Measurements from ENCODE around the gene TBCC. TPM values are rescaled to one million over a fixed set of nuclear protein-coding genes. Genes with fewer than 3 reads are reported as not detected.

TBCC gene
- total and polyA plus RNA-seq, 7 donors: 16.6 to 39.6 (median 30.6) TPM

- no peak overlapping the region for H3K4me3 ChIP-seq
- H3K9me3 ChIP-seq: no peaks in the 10 kb centered on the region
- 66 to 90% methylated on average over 4 of the region's 4 CpGs for WGBS, 2 donors
- no peak for TF ChIP-seq CTCF (IDR thresholded peaks at IDR 0.05)
- H3K36me3 ChIP-seq: no peaks in the 10 kb centered on the region
- peaks cover 0 to 74% (median 61%) of the 10 kb centered on the region in 4 donors for H3K4me1 ChIP-seq
- H3K27ac ChIP-seq: peak overlapping the region in 3 of 4 donors; percentile 15 to 63 (median 16)
- H3K27me3 ChIP-seq: no peaks in the 10 kb centered on the region
- peak; percentile 35 for DNase-seq
- intact Hi-C loops (cut with DNase I): loop anchor here (5.0 kb wide), 1 partner anchor 34 kb away; no protein-coding TSS in a partner anchor
These were observed 42.8 kb upstream of the TBCC start for GRCh38 chr6:42788671-42789070.

- peak overlapping the region in 1 of 4 donors; percentile 8 for H3K4me3 ChIP-seq
- H3K27me3 ChIP-seq: no peaks in the 10 kb centered on the region
These were observed 41.2 kb upstream of the TBCC start for GRCh38 chr6:42787063-42787472.

GRCh38 chr6:42786525-42786985 is 40.7 kb upstream of the TBCC start:
- intact Hi-C loops (cut with DNase I): loop anchor here (5.0 kb wide), 1 partner anchor 36 kb away; no protein-coding TSS in a partner anchor
- peak overlapping the region in 2 of 4 donors; percentile 1 to 90 for H3K4me3 ChIP-seq
- WGBS, 2 donors: 86 to 88% methylated on average over 3 of the region's 3 CpGs

More at GRCh38 chr6:42787063-42787472, 41.2 kb upstream of the TBCC start:
- peaks cover 0 to 74% (median 61%) of the 10 kb centered on the region in 4 donors for H3K4me1 ChIP-seq
- TF ChIP-seq POLR2AphosphoS5 (IDR thresholded peaks at IDR 0.05) (no peak), CTCF (IDR thresholded peaks at IDR 0.05) (no peak), EP300 (IDR thresholded peaks at IDR 0.05) (no peak), POLR2A (IDR thresholded peaks at IDR 0.05) (no peak)
- 78 to 92% methylated on average over 2 of the region's 2 CpGs for WGBS, 2 donors
- intact Hi-C loops (cut with DNase I): loop anchor here (5.0 kb wide), 1 partner anchor 35 kb away; no protein-coding TSS in a partner anchor
- no peaks in the 10 kb centered on the region for H3K36me3 ChIP-seq
- DNase-seq: no peak
- H3K27ac ChIP-seq: peak overlapping the region; percentile 96 to 100 (median 100)
- no peaks in the 10 kb centered on the region for H3K9me3 ChIP-seq

GRCh38 chr6:42784717-42785498 is 39.0 kb upstream of the TBCC start:
- Histone ChIP-seq H3K36me3 (no peaks in the 10 kb centered on the region), H3K4me3 (peak overlapping the region; percentile 80 to 98 (median 90)), H3K9me3 (no peaks in the 10 kb centered on the region), H3K27me3 (no peaks in the 10 kb centered on the region), H3K4me1 (peaks cover 0 to 66% (median 58%) of the 10 kb centered on the region in 4 donors), H3K27ac (peak overlapping the region; percentile 96 to 100 (median 100))
- WGBS, 2 donors: 54 to 68% methylated on average over 12 of the region's 12 CpGs
- no peak for DNase-seq
- no peak for TF ChIP-seq POLR2AphosphoS5 (IDR thresholded peaks at IDR 0.05)
- TF ChIP-seq CTCF (IDR thresholded peaks at IDR 0.05): no peak
- no peak for TF ChIP-seq EP300 (IDR thresholded peaks at IDR 0.05)
- TF ChIP-seq POLR2A (IDR thresholded peaks at IDR 0.05): no peak
- intact Hi-C loops (cut with DNase I): loop anchor here (5.0 kb wide), 2 partner anchors 37 to 387 kb away; partner anchors contain the start of gene SRF

More at GRCh38 chr6:42786525-42786985, 40.7 kb upstream of the TBCC start:
- Histone ChIP-seq H3K27me3 (no peaks in the 10 kb centered on the region), H3K27ac (peak overlapping the region; percentile 96 to 100 (median 100)), H3K36me3 (no peaks in the 10 kb centered on the region), H3K9me3 (no peaks in the 10 kb centered on the region), H3K4me1 (peaks cover 0 to 69% (median 61%) of the 10 kb centered on the region in 4 donors)
- no peak for DNase-seq
- TF ChIP-seq POLR2A (IDR thresholded peaks at IDR 0.05) (no peak), POLR2AphosphoS5 (IDR thresholded peaks at IDR 0.05) (no peak), EP300 (IDR thresholded peaks at IDR 0.05) (no peak), CTCF (IDR thresholded peaks at IDR 0.05) (peak in 1 of 4 experiments; percentile 5)

All from sigmoid colon (tissue), 7 donors.